Measurements from ENCODE around the gene FBXL14. TPM values are rescaled to one million over a fixed set of nuclear protein-coding genes. Genes with fewer than 3 reads are reported as not detected.

The FBXL14 gene
- polyA plus RNA-seq, 1 donor from 2014 or later = 15.1 TPM

DNA sequence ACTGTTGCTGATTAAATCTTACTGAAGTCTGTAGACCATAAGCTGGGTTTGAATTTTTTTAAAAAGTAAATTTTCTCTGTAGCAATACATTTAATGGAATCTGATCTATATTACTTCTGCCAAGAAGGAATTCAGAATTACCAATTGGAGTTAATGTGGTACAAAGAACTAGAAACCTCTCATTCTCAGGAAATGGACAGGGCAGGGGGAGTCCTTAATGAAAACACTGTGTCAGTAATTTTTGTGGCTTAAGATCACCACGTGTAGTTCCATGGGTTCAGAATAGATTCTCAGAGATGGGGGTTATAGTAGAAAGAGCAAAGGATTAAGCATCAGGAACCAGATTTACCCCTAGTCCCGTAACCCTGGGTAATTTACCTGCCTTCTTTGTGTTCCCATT lies 30.3 kb downstream of the FBXL14 start:
- Histone ChIP-seq H3K9me3 (ENCODE audit: low read length) (no peaks in the 10 kb centered on the region), H3K4me3 (ENCODE audit: low read length) (no peak overlapping the region), H3K36me3 (ENCODE audit: insufficient read depth, low read length) (no peaks in the 10 kb centered on the region), H2AFZ (ENCODE audit: low read depth, low read length) (no peak overlapping the region), H3K9ac (ENCODE audit: low read length) (no peak overlapping the region), H3K4me2 (ENCODE audit: low read length) (no peak overlapping the region), H3K79me2 (replicated peaks; ENCODE audit: insufficient read depth, low read length) (peaks cover 54% of the 10 kb centered on the region), H4K20me1 (ENCODE audit: insufficient read depth) (no peaks in the 10 kb centered on the region), H3K27me3 (ENCODE audit: insufficient read depth, low read depth, low read length) (no peaks in the 10 kb centered on the region), H3F3A (ENCODE audit: insufficient read depth, low read length, poor library complexity, severe bottlenecking) (no peaks in the 10 kb centered on the region), H3K27ac (ENCODE audit: low read length) (no peak overlapping the region), H3K9me2 (ENCODE audit: insufficient read depth, low read length) (no peaks in the 10 kb centered on the region)
- TF ChIP-seq MXI1 (conservative IDR thresholded peaks at IDR 0.05; ENCODE audit: poor library complexity, severe bottlenecking) (no peak), CTCF (IDR thresholded peaks at IDR 0.05; ENCODE audit: poor library complexity, severe bottlenecking) (no peak), REST (IDR thresholded peaks at IDR 0.05; ENCODE audit: borderline replicate concordance) (no peak), RAD21 (conservative IDR thresholded peaks at IDR 0.05) (no peak), EP300 (conservative IDR thresholded peaks at IDR 0.05; ENCODE audit: poor library complexity, severe bottlenecking) (no peak), SMC3 (conservative IDR thresholded peaks at IDR 0.05; ENCODE audit: poor library complexity) (no peak), TAF1 (IDR thresholded peaks at IDR 0.05; ENCODE audit: low read depth) (no peak), EZH2 (IDR thresholded peaks at IDR 0.05; ENCODE audit: borderline replicate concordance, insufficient read depth, low read length, poor library complexity, severe bottlenecking) (no peak), POLR2AphosphoS5 (IDR thresholded peaks at IDR 0.05) (no peak)

DNA sequence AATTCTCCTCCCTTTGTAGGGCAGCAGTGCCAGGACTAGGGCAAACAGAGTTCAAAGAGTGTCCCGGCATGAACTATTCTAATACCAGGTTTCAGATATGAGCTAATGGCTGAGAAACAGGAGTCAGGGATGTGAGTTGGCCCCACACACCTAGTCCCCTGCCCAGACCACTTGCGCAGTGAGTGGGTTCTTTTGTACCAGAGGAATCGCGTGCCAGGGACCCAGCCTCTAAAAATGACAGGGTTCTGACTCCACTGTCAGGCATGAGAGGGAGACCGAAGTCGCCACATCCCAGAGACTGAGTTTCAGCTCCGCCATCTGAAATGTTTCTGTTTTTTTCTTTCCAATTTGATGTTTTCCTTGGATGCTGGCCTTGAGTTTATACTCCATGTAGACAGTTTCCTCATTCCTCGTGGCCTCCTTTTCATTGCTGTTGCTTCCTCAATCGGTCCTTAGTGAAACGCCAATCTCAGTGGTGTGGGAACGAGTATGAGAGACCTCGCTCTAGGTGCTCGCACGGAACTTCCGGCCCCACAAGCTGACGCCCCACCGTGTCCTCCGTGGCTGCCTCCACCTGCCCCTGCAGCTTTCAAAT lies 31.5 kb downstream of the FBXL14 start:
- Histone ChIP-seq H3K9me3 (ENCODE audit: low read length) (no peaks in the 10 kb centered on the region), H4K20me1 (ENCODE audit: insufficient read depth) (no peaks in the 10 kb centered on the region), H3K27ac (ENCODE audit: low read length) (no peak overlapping the region), H3K36me3 (ENCODE audit: insufficient read depth, low read length) (no peaks in the 10 kb centered on the region), H3K27me3 (ENCODE audit: insufficient read depth, low read depth, low read length) (no peaks in the 10 kb centered on the region), H3K79me2 (replicated peaks; ENCODE audit: insufficient read depth, low read length) (peaks cover 52% of the 10 kb centered on the region), H3K4me3 (ENCODE audit: low read length) (no peak overlapping the region), H3F3A (ENCODE audit: insufficient read depth, low read length, poor library complexity, severe bottlenecking) (no peaks in the 10 kb centered on the region), H3K9ac (ENCODE audit: low read length) (no peak overlapping the region), H3K9me2 (ENCODE audit: insufficient read depth, low read length) (no peaks in the 10 kb centered on the region), H2AFZ (ENCODE audit: low read depth, low read length) (no peak overlapping the region), H3K4me2 (ENCODE audit: low read length) (no peak overlapping the region)
- TF ChIP-seq MXI1 (conservative IDR thresholded peaks at IDR 0.05; ENCODE audit: poor library complexity, severe bottlenecking) (no peak), EP300 (conservative IDR thresholded peaks at IDR 0.05; ENCODE audit: poor library complexity, severe bottlenecking) (no peak), CTCF (IDR thresholded peaks at IDR 0.05; ENCODE audit: poor library complexity, severe bottlenecking) (no peak), TAF1 (IDR thresholded peaks at IDR 0.05; ENCODE audit: low read depth) (no peak), REST (IDR thresholded peaks at IDR 0.05; ENCODE audit: borderline replicate concordance) (no peak), SMC3 (conservative IDR thresholded peaks at IDR 0.05; ENCODE audit: poor library complexity) (no peak), POLR2AphosphoS5 (IDR thresholded peaks at IDR 0.05) (no peak), EZH2 (IDR thresholded peaks at IDR 0.05; ENCODE audit: borderline replicate concordance, insufficient read depth, low read length, poor library complexity, severe bottlenecking) (no peak), RAD21 (conservative IDR thresholded peaks at IDR 0.05) (no peak)
